Upper lobe of left lung (tissue), 4 donors: Measurements from ENCODE around the gene TNFRSF17.
"Not testable (repeated sequence)": the region's sequence is repeated elsewhere in the genome, so short reads cannot be mapped to it uniquely, and the experiment has no call there.

ENCODE experiments used
- POLR2AphosphoS5 ChIP-seq, 2 donors: sonication (generic); formaldehyde crosslinking; IDR thresholded peaks; one replicate each; pipeline ENCODE4 v1.5.1; 2017; ENCODE audit warnings: antibody characterized with exemption in 2 of 2
- TF ChIP-seq, protein P1 (sequence below), 6 experiments: fragments of 450-650 bp in 4 of 6; fragments of 200-600 bp in 2 of 6; sonication (generic) in 2 of 6; IDR thresholded peaks; one replicate each; pipeline ENCODE4 v1.5.1; 2016 to 2019; ENCODE audit warnings: antibody characterized with exemption in 6 of 6

GRCh38 chr16:11953576-11953975, 11.4 kb upstream of the TNFRSF17 start:
- TF ChIP-seq POLR2AphosphoS5 (IDR thresholded peaks at IDR 0.05): not testable (repeated sequence)
- TF ChIP-seq, protein P1, sequence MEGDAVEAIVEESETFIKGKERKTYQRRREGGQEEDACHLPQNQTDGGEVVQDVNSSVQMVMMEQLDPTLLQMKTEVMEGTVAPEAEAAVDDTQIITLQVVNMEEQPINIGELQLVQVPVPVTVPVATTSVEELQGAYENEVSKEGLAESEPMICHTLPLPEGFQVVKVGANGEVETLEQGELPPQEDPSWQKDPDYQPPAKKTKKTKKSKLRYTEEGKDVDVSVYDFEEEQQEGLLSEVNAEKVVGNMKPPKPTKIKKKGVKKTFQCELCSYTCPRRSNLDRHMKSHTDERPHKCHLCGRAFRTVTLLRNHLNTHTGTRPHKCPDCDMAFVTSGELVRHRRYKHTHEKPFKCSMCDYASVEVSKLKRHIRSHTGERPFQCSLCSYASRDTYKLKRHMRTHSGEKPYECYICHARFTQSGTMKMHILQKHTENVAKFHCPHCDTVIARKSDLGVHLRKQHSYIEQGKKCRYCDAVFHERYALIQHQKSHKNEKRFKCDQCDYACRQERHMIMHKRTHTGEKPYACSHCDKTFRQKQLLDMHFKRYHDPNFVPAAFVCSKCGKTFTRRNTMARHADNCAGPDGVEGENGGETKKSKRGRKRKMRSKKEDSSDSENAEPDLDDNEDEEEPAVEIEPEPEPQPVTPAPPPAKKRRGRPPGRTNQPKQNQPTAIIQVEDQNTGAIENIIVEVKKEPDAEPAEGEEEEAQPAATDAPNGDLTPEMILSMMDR (IDR thresholded peaks at IDR 0.05): not testable (repeated sequence)
